ENCODE measurements around the gene ACER2.

GRCh38 chr9:19456426-19456825, 47.6 kb downstream of the ACER2 start:
- TF ChIP-seq CTCF (IDR thresholded peaks at IDR 0.05; ENCODE audit: low read depth, low read length, poor library complexity, severe bottlenecking), result no peak
- no peak for TF ChIP-seq EZH2phosphoT487 (IDR thresholded peaks at IDR 0.05; ENCODE audit: borderline replicate concordance, low read length)

Measured in DOHH2 (cell line).